K562 (cell line): ENCODE measurements around the gene TMEM25. TPM values are rescaled to one million over a fixed set of nuclear protein-coding genes. Genes with fewer than 3 reads are reported as not detected.

ENCODE experiments used
- ATAC-seq: fragments of 200-7000 bp; cut with Tn5 transposase; 3 replicates; pipeline ENCODE4 v1.9.1; 2020; ENCODE audit warnings: moderate library complexity
- BruUV-seq: library from RNA; stranded (reverse); fragments of 400-500 nt; replicated peaks from 2 replicates; lab custom pipeline; 2021; lab: Mats Ljungman, UMichigan
- CTCF ChIA-PET: fragments of 300-600 bp; formaldehyde crosslinking; extraction: SDS; loops from one replicate; lab custom pipeline; 2021; ENCODE audit warnings: low intra/inter-chr PET ratio; lab: Yijun Ruan, JAX
- POLR2A ChIA-PET: fragments of 300-600, 350-650 bp; sonication (Branson Sonifier 250); formaldehyde crosslinking; extraction: SDS; loops from one replicate; lab custom pipeline; 2021; ENCODE audit warnings: antibody characterized with exemption, inconsistent platforms; lab: Yijun Ruan, JAX
- DNase-seq, 4 experiments: peaks; one replicate each; pipeline versions ENCODE4 v3.0.0 to v3.0.0-alpha.2; 2011 to 2018; ENCODE audit warnings: low spot score in 3 of 4, mixed read lengths in 3 of 4; ENCODE audit errors: extremely low read depth in 1 of 4
- FAIRE-seq: peaks from 2 replicates; lab custom pipeline; 2011; peaks lifted over from hg19 to GRCh38; lab: Jason Lieb, UNC
- H2AFZ ChIP-seq: 2 replicates; pipeline ENCODE4 v1.6.0; 2011; ENCODE audit warnings: low read depth, low read length, control low read depth, inconsistent platforms
- H3K27ac ChIP-seq: fragments of 200-600 bp; 3 replicates; pipeline ENCODE4 v1.8.0; 2011; ENCODE audit warnings: low read depth, mild to moderate bottlenecking, control low read depth, inconsistent platforms, low read length, moderate library complexity, mixed read lengths; ENCODE audit errors: extremely low read depth
- H3K27me3 ChIP-seq, 2 experiments: fragments of 300-600 bp in 1 of 2; 2 replicates in 1 of 2; 3 replicates in 1 of 2; pipeline versions ENCODE4 v1.6.0 to v1.8.0; 2011; ENCODE audit warnings: inconsistent platforms in 2 of 2, low read length in 2 of 2, mild to moderate bottlenecking in 1 of 2, mixed read lengths in 1 of 2, moderate library complexity in 1 of 2; ENCODE audit not compliant: control insufficient read depth in 2 of 2, insufficient read depth in 2 of 2
- H3K36me3 ChIP-seq: fragments of 300-600 bp; 3 replicates; pipeline ENCODE4 v1.8.0; 2011; ENCODE audit warnings: mild to moderate bottlenecking, low read length, inconsistent platforms; ENCODE audit not compliant: control insufficient read depth, insufficient read depth
- H3K4me1 ChIP-seq, 2 experiments: fragments of 200-600 bp in 1 of 2; replicated peaks in 1 of 2; 2 replicates in 1 of 2; 3 replicates in 1 of 2; pipeline versions ENCODE4 v1.5.1 to v1.8.0; 2011; ENCODE audit warnings: inconsistent platforms in 2 of 2, low read length in 2 of 2, mild to moderate bottlenecking in 1 of 2, mixed read lengths in 1 of 2, moderate library complexity in 1 of 2; ENCODE audit not compliant: control insufficient read depth in 2 of 2, insufficient read depth in 2 of 2
- H3K4me2 ChIP-seq: 2 replicates; pipeline ENCODE4 v1.6.1; 2011; ENCODE audit warnings: low read length, control low read depth, inconsistent platforms, mixed read lengths; ENCODE audit not compliant: insufficient read depth
- H3K4me3 ChIP-seq: fragments of 200-600 bp; sonication (generic), shearing (Covaris generic); 2 replicates; pipeline ENCODE4 v1.5.1; 2016; ENCODE audit warnings: control low read depth, inconsistent platforms
- H3K79me2 ChIP-seq: fragments of 200-600 bp; 3 replicates; pipeline ENCODE4 v1.8.0; 2011; ENCODE audit warnings: low read length, inconsistent platforms; ENCODE audit not compliant: control insufficient read depth, insufficient read depth
- H3K9ac ChIP-seq, 2 experiments: 2 replicates each; pipeline versions ENCODE4 v1.6.0 to v1.6.1; 2011; ENCODE audit warnings: low read depth in 2 of 2, low read length in 2 of 2, control low read depth in 1 of 2, inconsistent platforms in 1 of 2, mild to moderate bottlenecking in 1 of 2, mixed read lengths in 1 of 2; ENCODE audit not compliant: insufficient read depth in 1 of 2
- H3K9me1 ChIP-seq: one replicate; pipeline ENCODE4 v1.6.0; 2011; ENCODE audit warnings: inconsistent platforms, mild to moderate bottlenecking, low read length, moderate library complexity; ENCODE audit not compliant: control insufficient read depth, insufficient read depth
- H3K9me3 ChIP-seq: replicated peaks from 2 replicates; pipeline ENCODE4 v1.5.1; 2011; ENCODE audit warnings: low read depth, low read length, inconsistent platforms; ENCODE audit not compliant: control insufficient read depth, insufficient read depth
- H4K20me1 ChIP-seq: replicated peaks from 2 replicates; pipeline ENCODE4 v1.6.1; 2011; ENCODE audit warnings: low read length, inconsistent platforms, mixed read lengths; ENCODE audit not compliant: control insufficient read depth, insufficient read depth
- ARID1B ChIP-seq: fragments of 450-650 bp; IDR thresholded peaks from 2 replicates; pipeline ENCODE4 v1.6.1; 2016; ENCODE audit warnings: antibody characterized with exemption, mild to moderate bottlenecking, inconsistent platforms
- ATF7 ChIP-seq: fragments of 450-650 bp; IDR thresholded peaks from 2 replicates; pipeline ENCODE4 v1.7.1; 2014; ENCODE audit warnings: mild to moderate bottlenecking, moderate library complexity
- CBFA2T2 ChIP-seq: fragments of 450-650 bp; conservative IDR thresholded peaks from 2 replicates; pipeline ENCODE4 v1.6.1; 2017; ENCODE audit warnings: mild to moderate bottlenecking
- CBFA2T3 ChIP-seq: fragments of 450-650 bp; IDR thresholded peaks from 2 replicates; pipeline ENCODE4 v1.6.1; 2017
- DMBX1 ChIP-seq: fragments of 250-450 bp; sonication (Bioruptor Pico); IDR thresholded peaks from 2 replicates; pipeline ENCODE4 v1.8.0; 2022; ENCODE audit warnings: inconsistent platforms, mild to moderate bottlenecking, moderate library complexity, borderline replicate concordance
- DPF2 ChIP-seq: fragments of 450-650 bp; IDR thresholded peaks from 2 replicates; pipeline ENCODE4 v1.6.1; 2016
- EHMT2 ChIP-seq: fragments of 450-650 bp; IDR thresholded peaks from 2 replicates; pipeline ENCODE4 v1.6.1; 2018; ENCODE audit warnings: antibody characterized with exemption
- ETS2 ChIP-seq: IDR thresholded peaks from 2 replicates; pipeline ENCODE4 v1.6.1; 2016; ENCODE audit warnings: borderline replicate concordance, missing genetic modification characterization, mild to moderate bottlenecking, moderate library complexity, missing compliant biosample characterization; ENCODE audit not compliant: poor library complexity, severe bottlenecking
- GABPB1 ChIP-seq: sonication (generic); formaldehyde crosslinking; IDR thresholded peaks from 2 replicates; pipeline ENCODE4 v1.8.0; 2022; ENCODE audit warnings: mild to moderate bottlenecking, missing genetic modification reagents
- MTA2 ChIP-seq: fragments of 450-650 bp; IDR thresholded peaks from 2 replicates; pipeline ENCODE4 v1.6.1; 2016; ENCODE audit warnings: low read depth
- RCOR1 ChIP-seq, 2 experiments: IDR thresholded peaks; 2 replicates each; pipeline ENCODE4 v1.6.1; 2012; ENCODE audit warnings: low read depth in 2 of 2, low read length in 2 of 2, borderline replicate concordance in 1 of 2, improper control_type of control experiment in 1 of 2
- SMARCA4 ChIP-seq: fragments of 450-650 bp; IDR thresholded peaks from 2 replicates; pipeline ENCODE4 v1.6.1; 2016
- TAL1 ChIP-seq: fragments of 450-650 bp; IDR thresholded peaks from 2 replicates; pipeline ENCODE4 v1.6.1; 2016; ENCODE audit warnings: mild to moderate bottlenecking
- TARDBP ChIP-seq: fragments of 450-650 bp; IDR thresholded peaks from 2 replicates; pipeline ENCODE4 v1.6.1; 2016
- TCF3 ChIP-seq: sonication (generic); formaldehyde crosslinking; IDR thresholded peaks from 2 replicates; pipeline ENCODE4 v1.4.0; 2020; ENCODE audit warnings: mild to moderate bottlenecking, missing genetic modification reagents
- XRCC4 ChIP-seq: IDR thresholded peaks from one replicate; pipeline ENCODE4 v1.6.1; 2011; ENCODE audit not compliant: insufficient read depth, insufficient read length; ENCODE audit errors: extremely low read depth
- WGBS: fragments of 100-300 bp; shearing (Covaris generic); methylation state at CpG from one replicate; pipeline ENCODE4 v1.1.6; 2016; ENCODE audit warnings: low coverage, mixed read lengths; ENCODE audit not compliant: insufficient coverage; ENCODE audit errors: missing lambda C conversion rate; 5-methylcytosine and 5-hydroxymethylcytosine counted together
- in situ Hi-C: fragments of 300-500 bp; cut with MboI; formaldehyde crosslinking; loops from 4 replicates; pipeline ENCODE4 v1.15.0; 2018; ENCODE audit warnings: inconsistent platforms, mixed read lengths
- intact Hi-C: fragments of 100-400 bp; cut with micrococcal nuclease; formaldehyde crosslinking; loops from 2 replicates; pipeline ENCODE4 v1.14.2; 2022
- polyA plus RNA-seq, 8 experiments: library from polyadenylated mRNA; depleted of rRNA in 4 of 8; stranded (reverse) in 5 of 8; unstranded in 3 of 8; fragments of >200 nt; fragmentation: Nextera tagmentation in 2 of 8; fragmentation: Illumina TruSeq in 1 of 8; extraction: Ambion mirVana in 2 of 8; extraction: Trizol in 1 of 8; gene quantifications; 2 replicates each; pipeline versions ENCODE4 v1.2.1 to v1.2.3, GENCODE V29; 2011 to 2014; ENCODE audit warnings: inconsistent platforms in 1 of 8, missing spikeins in 1 of 8
- total RNA-seq, 7 experiments: library from RNA; depleted of rRNA in 6 of 7; stranded (reverse); fragments of >200 nt in 6 of 7; fragmentation: Illumina TruSeq in 2 of 7; extraction: Trizol in 2 of 7; gene quantifications; 2 replicates each; pipeline versions ENCODE4 v1.2.1 to v1.2.3, GENCODE V29; 2011 to 2021; ENCODE audit warnings: low replicate concordance in 1 of 7
- TF ChIP-seq, protein P1 (sequence below), 2 experiments: IDR thresholded peaks; 2 replicates each; pipeline ENCODE4 v1.6.1; 2011; ENCODE audit warnings: borderline replicate concordance in 1 of 2, control low read depth in 1 of 2, low read depth in 1 of 2, low read length in 1 of 2, mild to moderate bottlenecking in 1 of 2, mixed read lengths in 1 of 2, moderate library complexity in 1 of 2; ENCODE audit not compliant: insufficient read depth in 1 of 2, insufficient read length in 1 of 2, poor library complexity in 1 of 2, severe bottlenecking in 1 of 2; ENCODE audit errors: extremely low read depth in 1 of 2

TMEM25 gene
- total and polyA plus RNA-seq, 9 of the 15 experiments (the other 6 are each of a cell fraction or from before 2014, with no cell fraction given): 0.34 to 3.8 (median 2.0) TPM

DNA sequence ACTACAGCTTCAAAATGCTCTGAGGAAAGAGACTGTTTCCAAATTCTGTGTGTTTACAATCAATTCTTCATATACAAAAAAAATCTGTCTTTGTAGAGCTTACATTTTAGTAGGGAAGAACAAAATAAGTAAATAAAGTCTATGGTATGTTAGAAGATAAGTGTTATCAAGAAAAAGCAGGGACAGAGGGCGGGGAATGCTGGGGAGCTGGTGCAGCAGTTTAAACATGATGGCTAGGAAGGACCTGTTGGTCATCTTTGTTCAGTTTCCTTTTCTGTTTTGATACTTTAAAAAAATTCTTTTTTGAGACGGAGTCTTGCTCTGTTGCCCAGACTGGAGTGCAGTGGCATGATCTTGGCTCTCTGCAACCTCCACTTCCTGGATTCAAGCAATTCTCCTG is 16.1 kb downstream of the TMEM25 start:
- no peak overlapping the region for H3K4me3 ChIP-seq
- in situ Hi-C loops (no loop called here), intact Hi-C loops (no loop called here)
- no peak overlapping the region for H2AFZ ChIP-seq
- no peaks in the 10 kb centered on the region for H3K36me3 ChIP-seq
- CTCF ChIA-PET: no interaction called here
- FAIRE-seq: peak; percentile 40
- no TSS peak for BruUV-seq
- ATAC-seq: peak; percentile 64; the same call in 2 of the 3 replicates
- peaks cover 0 to 3% of the 10 kb centered on the region in 2 experiments; a peak in 2 of 5 replicates for H3K4me1 ChIP-seq
- no peak overlapping the region for H3K4me2 ChIP-seq
- peak in 1 of 4 experiments; percentile 40 for DNase-seq
- no peak overlapping the region for H3K9ac ChIP-seq
- no peaks in the 10 kb centered on the region for H3K27me3 ChIP-seq
- no peaks in the 10 kb centered on the region for H3K79me2 ChIP-seq
- no peaks in the 10 kb centered on the region for H3K9me3 ChIP-seq
- no peak overlapping the region for H3K27ac ChIP-seq
- no peaks in the 10 kb centered on the region for H3K9me1 ChIP-seq
- 0 out of 4 replicates have a peak, but pooled peaks of 1 of the 2 experiments have one; percentile 11 for TF ChIP-seq RCOR1 (IDR thresholded peaks at IDR 0.05; ENCODE audit: borderline replicate concordance in 1 of 2, low read depth in 2 of 2, low read length in 2 of 2)
- TF ChIP-seq XRCC4: no peak
- TF ChIP-seq GABPB1 (CRISPR knock-in tag): no peak
- no peak for TF ChIP-seq ATF7
- TF ChIP-seq TARDBP: no peak
- TF ChIP-seq ARID1B: peak; percentile 75
- peak; percentile 66 for TF ChIP-seq TAL1
- peak; percentile 45; the same call in 1 of the 2 replicates for TF ChIP-seq MTA2
- TF ChIP-seq CBFA2T2: peak; percentile 30; the same call in 1 of the 2 replicates
- peak; percentile 73 for TF ChIP-seq TCF3 (CRISPR knock-in tag)
- TF ChIP-seq DPF2: peak; percentile 25; the same call in 1 of the 2 replicates
- TF ChIP-seq CBFA2T3: peak; percentile 57
- TF ChIP-seq, protein P1, sequence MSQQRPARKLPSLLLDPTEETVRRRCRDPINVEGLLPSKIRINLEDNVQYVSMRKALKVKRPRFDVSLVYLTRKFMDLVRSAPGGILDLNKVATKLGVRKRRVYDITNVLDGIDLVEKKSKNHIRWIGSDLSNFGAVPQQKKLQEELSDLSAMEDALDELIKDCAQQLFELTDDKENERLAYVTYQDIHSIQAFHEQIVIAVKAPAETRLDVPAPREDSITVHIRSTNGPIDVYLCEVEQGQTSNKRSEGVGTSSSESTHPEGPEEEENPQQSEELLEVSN (IDR thresholded peaks at IDR 0.05; ENCODE audit: borderline replicate concordance in 1 of 2, extremely low read depth in 1 of 2, insufficient read depth in 1 of 2, insufficient read length in 1 of 2, low read depth in 1 of 2, low read length in 1 of 2, poor library complexity in 1 of 2, severe bottlenecking in 1 of 2): no peak
- TF ChIP-seq DMBX1 (CRISPR knock-in tag): no peak
- TF ChIP-seq ETS2 (tag): no peak
- TF ChIP-seq SMARCA4: peak; percentile 44; the same call in 1 of the 2 replicates
- no peak for TF ChIP-seq EHMT2
- POLR2A ChIA-PET: interaction anchor here (0.5 to 0.9 kb wide), 6 partner anchors 15 to 197 kb away, joined by 3 to 4 read pairs (median 3); no protein-coding TSS in a partner anchor
- 13% methylated on average over 2 of the region's 2 CpGs for WGBS
- H4K20me1 ChIP-seq: no peaks in the 10 kb centered on the region
